ENCODE measurements around the gene DEPDC5.

DEPDC5 gene

GRCh38 chr22:31882971-31883370, 129.2 kb downstream of the DEPDC5 start:
- TF ChIP-seq CTCF (IDR thresholded peaks at IDR 0.05; ENCODE audit: low read depth, low read length): no peak
- no peak for DNase-seq (ENCODE audit: extremely low read depth, low read depth)

- DNase-seq (ENCODE audit: extremely low read depth, low read depth): no peak
- TF ChIP-seq CTCF (IDR thresholded peaks at IDR 0.05; ENCODE audit: low read depth, low read length): no peak
Measured at GRCh38 chr22:31883989-31884388, 130.2 kb downstream of the DEPDC5 start.

- no peak for DNase-seq (ENCODE audit: extremely low read depth, low read depth)
- TF ChIP-seq CTCF (IDR thresholded peaks at IDR 0.05; ENCODE audit: low read depth, low read length): no peak
Measured at GRCh38 chr22:31891366-31892079, 137.7 kb downstream of the DEPDC5 start.

GRCh38 chr22:31892080-31892433, 138.2 kb downstream of the DEPDC5 start:
- no peak for TF ChIP-seq CTCF (IDR thresholded peaks at IDR 0.05; ENCODE audit: low read depth, low read length)

GRCh38 chr22:31893460-31893859, 139.6 kb downstream of the DEPDC5 start:
- no peak for DNase-seq (ENCODE audit: extremely low read depth, low read depth)
- TF ChIP-seq CTCF (IDR thresholded peaks at IDR 0.05; ENCODE audit: low read depth, low read length): no peak

More at GRCh38 chr22:31892080-31892433, 138.2 kb downstream of the DEPDC5 start:
- no peak for DNase-seq (ENCODE audit: extremely low read depth, low read depth)

GRCh38 chr22:31895411-31896123, 141.7 kb downstream of the DEPDC5 start:
- no peak for TF ChIP-seq CTCF (IDR thresholded peaks at IDR 0.05; ENCODE audit: low read depth, low read length)
- no peak for DNase-seq (ENCODE audit: extremely low read depth, low read depth)

- no peak for TF ChIP-seq CTCF (IDR thresholded peaks at IDR 0.05; ENCODE audit: low read depth, low read length)
- no peak for DNase-seq (ENCODE audit: extremely low read depth, low read depth)
Measured at GRCh38 chr22:31896472-31896871, 142.7 kb downstream of the DEPDC5 start.
